GM12878 (cell line): Measurements from ENCODE around the gene ZNF341. TPM values are rescaled to one million over a fixed set of nuclear protein-coding genes. Genes with fewer than 3 reads are reported as not detected.

Experiments
- ATF7 ChIP-seq: fragments of 450-650 bp; IDR thresholded peaks from 2 replicates; pipeline ENCODE4 v1.6.1; 2016; ENCODE audit warnings: low read depth, mild to moderate bottlenecking
- ETV6 ChIP-seq, 2 experiments: fragments of 450-650 bp in 1 of 2; IDR thresholded peaks in 1 of 2; conservative IDR thresholded peaks in 1 of 2; 2 replicates each; pipeline ENCODE4 v1.6.1; 2014; ENCODE audit warnings: antibody characterized with exemption in 1 of 2, borderline replicate concordance in 1 of 2, low read depth in 1 of 2, mild to moderate bottlenecking in 1 of 2, moderate library complexity in 1 of 2
- GATAD2B ChIP-seq: fragments of 450-650 bp; conservative IDR thresholded peaks from 2 replicates; pipeline ENCODE4 v1.6.1; 2017; ENCODE audit warnings: low read depth, mild to moderate bottlenecking, moderate library complexity
- HDAC2 ChIP-seq: fragments of 200-600 bp; sonication (generic); IDR thresholded peaks from 2 replicates; pipeline ENCODE4 v1.6.1; 2017
- KLF5 ChIP-seq: fragments of 450-650 bp; IDR thresholded peaks from 2 replicates; pipeline ENCODE4 v1.6.1; 2014; ENCODE audit warnings: mild to moderate bottlenecking; ENCODE audit not compliant: partially characterized antibody
- MYB ChIP-seq: fragments of 150-350 bp; IDR thresholded peaks from 2 replicates; pipeline ENCODE4 v1.6.1; 2014; ENCODE audit warnings: mild to moderate bottlenecking, low read depth, low read length, borderline replicate concordance
- NFYA ChIP-seq: IDR thresholded peaks from 2 replicates; pipeline ENCODE4 v1.6.1; 2011; ENCODE audit warnings: low read depth, mild to moderate bottlenecking, low read length, improper control_type of control experiment, borderline replicate concordance
- NR2F1 ChIP-seq: fragments of 450-650 bp; conservative IDR thresholded peaks from 2 replicates; pipeline ENCODE4 v1.6.1; 2017; ENCODE audit warnings: mild to moderate bottlenecking
- NRF1 ChIP-seq: conservative IDR thresholded peaks from 2 replicates; pipeline ENCODE4 v1.6.1; 2011; ENCODE audit warnings: mild to moderate bottlenecking, low read depth, low read length, improper control_type of control experiment
- SUPT20H ChIP-seq: IDR thresholded peaks from 2 replicates; pipeline ENCODE4 v1.6.1; 2011; ENCODE audit warnings: low read depth, mild to moderate bottlenecking, low read length, moderate library complexity, borderline replicate concordance; ENCODE audit not compliant: control insufficient read depth
- ZNF207 ChIP-seq: fragments of 450-650 bp; IDR thresholded peaks from 2 replicates; pipeline ENCODE4 v1.6.1; 2014; ENCODE audit warnings: antibody characterized with exemption, mild to moderate bottlenecking, borderline replicate concordance
- ZNF384 ChIP-seq: IDR thresholded peaks from 2 replicates; pipeline ENCODE4 v1.6.1; 2012; ENCODE audit warnings: low read depth, mild to moderate bottlenecking, low read length, improper control_type of control experiment, borderline replicate concordance
- polyA plus RNA-seq, 11 experiments: library from polyadenylated mRNA; depleted of rRNA in 4 of 11; unstranded in 6 of 11; stranded (reverse) in 5 of 11; fragments of >200 nt; fragmentation: Nextera tagmentation in 4 of 11; fragmentation: Illumina TruSeq in 1 of 11; extraction: Ambion mirVana in 4 of 11; extraction: Trizol in 1 of 11; gene quantifications; 1 replicate in 1 of 11; 2 replicates in 10 of 11; pipeline versions ENCODE4 v1.2.1 to v1.2.3, GENCODE V29; 2011 to 2016; ENCODE audit warnings: inconsistent platforms in 2 of 11, missing spikeins in 2 of 11, low read depth in 1 of 11
- total RNA-seq, 4 experiments: library from RNA; depleted of rRNA in 3 of 4; stranded (reverse); fragments of >200 nt in 3 of 4; fragmentation: Illumina TruSeq in 1 of 4; extraction: Trizol in 1 of 4; gene quantifications; 2 replicates each; pipeline versions ENCODE4 v1.2.1 to v1.2.3, GENCODE V29; 2013 to 2021
- TF ChIP-seq, protein P1 (sequence below): fragments of 450-650 bp; IDR thresholded peaks from 2 replicates; pipeline ENCODE4 v1.6.1; 2016; ENCODE audit warnings: mild to moderate bottlenecking, moderate library complexity, borderline replicate concordance

Gene ZNF341
- total and polyA plus RNA-seq, 10 of the 15 experiments (the other 5 are each of a cell fraction or from before 2014, with no cell fraction given), result 0.18 to 5.0 (median 2.6) TPM

DNA sequence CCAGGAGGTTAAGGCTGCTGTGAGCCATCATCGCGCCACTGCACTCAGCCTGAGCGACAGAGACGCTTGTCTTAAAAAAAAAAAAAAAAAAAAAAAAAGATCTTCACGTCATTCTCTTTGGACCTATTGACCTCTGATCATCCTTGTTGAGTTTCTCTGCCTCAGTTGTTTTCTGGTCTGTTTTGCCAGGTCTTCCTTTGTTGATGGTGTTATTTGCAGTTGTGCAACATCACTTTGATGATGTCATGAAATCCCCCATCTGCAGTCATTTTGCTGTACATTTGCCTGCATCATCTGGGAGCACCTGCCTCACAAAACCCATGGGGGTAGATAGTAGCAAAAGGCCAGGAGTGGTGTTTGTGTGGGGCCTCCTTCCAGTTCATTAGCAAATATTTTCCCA lies 40.1 kb downstream of the ZNF341 start (continued):
- TF ChIP-seq SUPT20H (no peak), HDAC2 (no peak), NRF1 (no peak), MYB (no peak), NR2F1 (0 out of 2 replicates have a peak, but pooled peaks have one; percentile 11), ATF7 (peak; percentile 33; the same call in 1 of the 2 replicates), ZNF384 (0 out of 2 replicates have a peak, but pooled peaks have one; percentile 35), ETV6 (conservative IDR thresholded peaks at IDR 0.05 in 1 of 2, IDR thresholded peaks at IDR 0.05 in 1 of 2; ENCODE audit: borderline replicate concordance in 1 of 2, low read depth in 1 of 2) (no peak), KLF5 (no peak), ZNF207 (no peak), NFYA (no peak), GATAD2B (no peak)
- TF ChIP-seq, protein P1, sequence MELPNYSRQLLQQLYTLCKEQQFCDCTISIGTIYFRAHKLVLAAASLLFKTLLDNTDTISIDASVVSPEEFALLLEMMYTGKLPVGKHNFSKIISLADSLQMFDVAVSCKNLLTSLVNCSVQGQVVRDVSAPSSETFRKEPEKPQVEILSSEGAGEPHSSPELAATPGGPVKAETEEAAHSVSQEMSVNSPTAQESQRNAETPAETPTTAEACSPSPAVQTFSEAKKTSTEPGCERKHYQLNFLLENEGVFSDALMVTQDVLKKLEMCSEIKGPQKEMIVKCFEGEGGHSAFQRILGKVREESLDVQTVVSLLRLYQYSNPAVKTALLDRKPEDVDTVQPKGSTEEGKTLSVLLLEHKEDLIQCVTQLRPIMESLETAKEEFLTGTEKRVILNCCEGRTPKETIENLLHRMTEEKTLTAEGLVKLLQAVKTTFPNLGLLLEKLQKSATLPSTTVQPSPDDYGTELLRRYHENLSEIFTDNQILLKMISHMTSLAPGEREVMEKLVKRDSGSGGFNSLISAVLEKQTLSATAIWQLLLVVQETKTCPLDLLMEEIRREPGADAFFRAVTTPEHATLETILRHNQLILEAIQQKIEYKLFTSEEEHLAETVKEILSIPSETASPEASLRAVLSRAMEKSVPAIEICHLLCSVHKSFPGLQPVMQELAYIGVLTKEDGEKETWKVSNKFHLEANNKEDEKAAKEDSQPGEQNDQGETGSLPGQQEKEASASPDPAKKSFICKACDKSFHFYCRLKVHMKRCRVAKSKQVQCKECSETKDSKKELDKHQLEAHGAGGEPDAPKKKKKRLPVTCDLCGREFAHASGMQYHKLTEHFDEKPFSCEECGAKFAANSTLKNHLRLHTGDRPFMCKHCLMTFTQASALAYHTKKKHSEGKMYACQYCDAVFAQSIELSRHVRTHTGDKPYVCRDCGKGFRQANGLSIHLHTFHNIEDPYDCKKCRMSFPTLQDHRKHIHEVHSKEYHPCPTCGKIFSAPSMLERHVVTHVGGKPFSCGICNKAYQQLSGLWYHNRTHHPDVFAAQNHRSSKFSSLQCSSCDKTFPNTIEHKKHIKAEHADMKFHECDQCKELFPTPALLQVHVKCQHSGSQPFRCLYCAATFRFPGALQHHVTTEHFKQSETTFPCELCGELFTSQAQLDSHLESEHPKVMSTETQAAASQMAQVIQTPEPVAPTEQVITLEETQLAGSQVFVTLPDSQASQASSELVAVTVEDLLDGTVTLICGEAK, result no peak
